Measurements from ENCODE around the gene ATAD2B. TPM values are rescaled to one million over a fixed set of nuclear protein-coding genes. Genes with fewer than 3 reads are reported as not detected.

ATAD2B gene
- polyA plus RNA-seq, 1 experiment, result 6.0 TPM

DNA sequence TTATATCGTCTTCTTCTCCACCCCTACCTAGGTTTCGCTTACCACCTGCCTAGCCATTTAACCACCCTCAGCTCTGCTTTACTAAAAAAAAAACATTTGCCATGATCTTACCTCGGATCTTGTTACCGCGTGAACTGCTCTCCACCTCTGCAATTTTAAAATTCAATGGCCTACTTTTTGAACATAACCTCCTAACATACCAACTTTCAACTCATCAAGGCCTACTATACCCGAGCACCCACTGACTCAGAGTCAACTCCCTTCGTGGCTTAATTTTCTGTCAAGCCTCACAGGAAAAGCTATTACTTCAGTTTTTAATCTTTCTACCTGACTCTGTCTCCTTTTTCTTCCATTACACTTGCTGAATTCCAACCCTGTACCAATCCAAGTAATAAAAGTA, 55.7 kb downstream of the ATAD2B start:
- no peaks in the 10 kb centered on the region for H3K9me3 ChIP-seq (ENCODE audit: control insufficient read depth, insufficient read depth, low read length)
- no peak overlapping the region for H3K4me3 ChIP-seq (ENCODE audit: low read depth, low read length)
- TF ChIP-seq, protein P1, sequence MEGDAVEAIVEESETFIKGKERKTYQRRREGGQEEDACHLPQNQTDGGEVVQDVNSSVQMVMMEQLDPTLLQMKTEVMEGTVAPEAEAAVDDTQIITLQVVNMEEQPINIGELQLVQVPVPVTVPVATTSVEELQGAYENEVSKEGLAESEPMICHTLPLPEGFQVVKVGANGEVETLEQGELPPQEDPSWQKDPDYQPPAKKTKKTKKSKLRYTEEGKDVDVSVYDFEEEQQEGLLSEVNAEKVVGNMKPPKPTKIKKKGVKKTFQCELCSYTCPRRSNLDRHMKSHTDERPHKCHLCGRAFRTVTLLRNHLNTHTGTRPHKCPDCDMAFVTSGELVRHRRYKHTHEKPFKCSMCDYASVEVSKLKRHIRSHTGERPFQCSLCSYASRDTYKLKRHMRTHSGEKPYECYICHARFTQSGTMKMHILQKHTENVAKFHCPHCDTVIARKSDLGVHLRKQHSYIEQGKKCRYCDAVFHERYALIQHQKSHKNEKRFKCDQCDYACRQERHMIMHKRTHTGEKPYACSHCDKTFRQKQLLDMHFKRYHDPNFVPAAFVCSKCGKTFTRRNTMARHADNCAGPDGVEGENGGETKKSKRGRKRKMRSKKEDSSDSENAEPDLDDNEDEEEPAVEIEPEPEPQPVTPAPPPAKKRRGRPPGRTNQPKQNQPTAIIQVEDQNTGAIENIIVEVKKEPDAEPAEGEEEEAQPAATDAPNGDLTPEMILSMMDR (IDR thresholded peaks at IDR 0.05; ENCODE audit: low read depth, low read length), result no peak
- no peak for DNase-seq (ENCODE audit: low read depth, low spot score)
- ChIA-PET CTCF (no interaction called here), POLR2A (no interaction called here)
- H3K27me3 ChIP-seq (ENCODE audit: control insufficient read depth, insufficient read depth, low read length), result no peaks in the 10 kb centered on the region
- H3K27ac ChIP-seq (ENCODE audit: low read depth, low read length), result no peak overlapping the region

DNA sequence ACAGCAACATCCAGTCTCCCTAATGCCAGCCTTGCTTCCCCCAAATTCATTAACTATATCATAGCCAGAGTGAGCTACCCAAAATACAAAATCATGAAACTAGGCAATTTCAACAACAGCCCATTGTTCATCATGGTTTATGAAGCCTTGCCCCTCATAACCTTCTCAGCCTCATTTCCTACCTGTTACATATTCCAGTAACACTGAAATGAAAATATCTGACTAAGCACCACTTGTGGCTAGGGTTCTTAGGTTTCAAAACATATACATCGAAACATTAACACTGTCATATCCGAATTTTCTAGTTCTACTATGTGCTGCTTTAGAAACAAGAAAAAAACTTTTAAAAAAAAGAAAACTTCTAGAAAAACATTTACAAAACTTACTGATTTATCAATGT, 59.5 kb downstream of the ATAD2B start:
- TF ChIP-seq, protein P1 (IDR thresholded peaks at IDR 0.05; ENCODE audit: low read depth, low read length), result no peak
- DNase-seq (ENCODE audit: low read depth, low spot score), result no peak
- Histone ChIP-seq H3K27ac (ENCODE audit: low read depth, low read length) (no peak overlapping the region), H3K9me3 (ENCODE audit: control insufficient read depth, insufficient read depth, low read length) (no peaks in the 10 kb centered on the region), H3K27me3 (ENCODE audit: control insufficient read depth, insufficient read depth, low read length) (no peaks in the 10 kb centered on the region), H3K4me3 (ENCODE audit: low read depth, low read length) (no peak overlapping the region)
- ChIA-PET CTCF (interaction anchor here (1.5 kb wide), 1 partner anchor 43 kb away, joined by 9 read pairs; no protein-coding TSS in a partner anchor), POLR2A (no interaction called here)

DNA sequence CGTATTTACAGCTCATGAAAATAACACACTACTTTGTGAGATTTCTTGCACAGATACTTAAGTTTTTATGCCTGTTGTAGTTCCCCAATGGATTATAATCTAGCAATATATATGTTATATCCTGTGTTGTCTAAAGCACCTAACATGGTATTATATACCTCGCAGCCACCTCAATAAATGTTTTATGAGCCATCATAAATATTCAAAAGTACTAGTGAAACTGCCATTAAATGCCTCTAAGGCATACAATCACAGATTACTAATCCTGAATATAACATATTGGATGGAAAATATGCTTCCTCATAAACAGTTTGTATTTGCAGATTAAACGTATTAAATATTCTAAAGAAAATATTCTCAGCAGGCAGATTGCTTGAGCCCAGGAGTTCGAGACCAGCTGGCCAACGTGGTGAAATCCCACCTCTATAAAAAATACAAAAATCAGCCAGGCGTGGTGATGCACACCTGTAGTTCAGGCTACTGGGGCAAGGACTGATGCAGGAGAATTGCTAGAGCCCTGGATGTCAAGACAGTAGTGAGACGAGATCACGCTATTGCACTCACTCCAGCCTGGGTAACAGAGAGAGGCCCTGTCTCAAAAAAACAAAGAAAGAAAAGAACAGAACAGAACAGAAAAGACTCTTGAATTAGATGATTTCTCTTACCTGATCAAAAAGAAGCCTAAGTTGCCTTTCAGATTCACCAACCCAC, 64.1 kb downstream of the ATAD2B start:
- Histone ChIP-seq H3K9me3 (ENCODE audit: control insufficient read depth, insufficient read depth, low read length) (no peaks in the 10 kb centered on the region), H3K27ac (ENCODE audit: low read depth, low read length) (no peak overlapping the region), H3K27me3 (ENCODE audit: control insufficient read depth, insufficient read depth, low read length) (no peaks in the 10 kb centered on the region), H3K4me3 (ENCODE audit: low read depth, low read length) (no peak overlapping the region)
- DNase-seq (ENCODE audit: low read depth, low spot score), result no peak
- TF ChIP-seq, protein P1 (IDR thresholded peaks at IDR 0.05; ENCODE audit: low read depth, low read length), result no peak
- POLR2A ChIA-PET, result no interaction called here
- CTCF ChIA-PET, result no interaction called here

DNA sequence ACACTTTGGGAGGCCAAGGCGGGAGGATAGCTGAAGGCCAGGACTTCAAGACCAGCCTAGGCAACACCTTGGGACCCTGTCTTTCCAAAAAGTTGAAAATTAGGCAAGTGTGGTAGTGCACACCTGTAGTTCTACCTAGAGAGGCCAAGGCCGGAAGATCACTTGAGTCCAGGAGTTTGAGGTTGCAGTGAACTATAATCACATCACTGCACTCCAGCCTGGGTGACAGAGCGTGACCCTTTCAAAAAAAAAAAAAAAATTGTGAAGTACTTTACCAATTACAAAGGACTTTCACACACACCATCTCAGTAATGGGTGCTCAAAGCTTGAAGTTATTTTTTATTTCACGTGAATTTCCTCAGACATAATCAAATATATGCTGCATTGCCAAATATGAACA, 65.0 kb downstream of the ATAD2B start:
- Histone ChIP-seq H3K27me3 (ENCODE audit: control insufficient read depth, insufficient read depth, low read length) (no peaks in the 10 kb centered on the region), H3K9me3 (ENCODE audit: control insufficient read depth, insufficient read depth, low read length) (no peaks in the 10 kb centered on the region), H3K27ac (ENCODE audit: low read depth, low read length) (no peak overlapping the region), H3K4me3 (ENCODE audit: low read depth, low read length) (no peak overlapping the region)
- no peak for DNase-seq (ENCODE audit: low read depth, low spot score)
- TF ChIP-seq, protein P1 (IDR thresholded peaks at IDR 0.05; ENCODE audit: low read depth, low read length), result no peak
- ChIA-PET CTCF (no interaction called here), POLR2A (no interaction called here)

DNA sequence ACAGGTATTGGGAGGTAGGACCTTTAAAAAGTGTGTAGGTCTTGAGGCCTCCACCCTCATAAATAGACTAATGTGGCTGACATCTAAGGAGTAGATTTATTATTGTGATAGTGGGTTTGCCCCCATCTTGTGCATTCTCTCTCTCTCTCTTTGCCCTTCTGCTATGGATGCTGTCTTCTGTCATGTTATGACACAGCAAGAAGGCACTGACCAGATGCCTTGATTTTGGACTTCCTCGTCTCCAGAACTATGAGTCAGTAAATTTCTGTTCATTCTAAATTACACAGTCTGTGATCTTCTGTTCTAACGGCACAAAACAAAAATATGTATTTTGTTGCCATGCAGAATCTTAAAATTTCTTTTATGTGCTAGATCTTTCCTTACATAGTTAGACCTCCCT, 66.9 kb downstream of the ATAD2B start:
- Histone ChIP-seq H3K27me3 (ENCODE audit: control insufficient read depth, insufficient read depth, low read length) (no peaks in the 10 kb centered on the region), H3K9me3 (ENCODE audit: control insufficient read depth, insufficient read depth, low read length) (no peaks in the 10 kb centered on the region), H3K27ac (ENCODE audit: low read depth, low read length) (no peak overlapping the region), H3K4me3 (ENCODE audit: low read depth, low read length) (no peak overlapping the region)
- CTCF ChIA-PET, result interaction anchor here (1.1 kb wide), 1 partner anchor 35 kb away, joined by 4 read pairs; no protein-coding TSS in a partner anchor
- no peak for DNase-seq (ENCODE audit: low read depth, low spot score)
- POLR2A ChIA-PET, result no interaction called here
- TF ChIP-seq, protein P1 (IDR thresholded peaks at IDR 0.05; ENCODE audit: low read depth, low read length), result no peak
